Fibroblast of pulmonary artery (primary cell): Measurements from ENCODE around the gene KLF7.

ENCODE experiments used
- DNase-seq: peaks from one replicate; pipeline ENCODE4 v3.0.0-alpha.2; 2010; ENCODE audit warnings: low read depth
- H3K4me3 ChIP-seq: replicated peaks from 2 replicates; pipeline ENCODE4 v1.5.1; 2011; ENCODE audit warnings: low read depth, mild to moderate bottlenecking, control low read depth, low read length, moderate library complexity
- TF ChIP-seq, protein P1 (sequence below): IDR thresholded peaks from 2 replicates; pipeline ENCODE4 v1.5.1; 2011; ENCODE audit warnings: mild to moderate bottlenecking, control low read depth, low read length, inconsistent platforms; ENCODE audit errors: missing control alignments

Gene KLF7

DNA sequence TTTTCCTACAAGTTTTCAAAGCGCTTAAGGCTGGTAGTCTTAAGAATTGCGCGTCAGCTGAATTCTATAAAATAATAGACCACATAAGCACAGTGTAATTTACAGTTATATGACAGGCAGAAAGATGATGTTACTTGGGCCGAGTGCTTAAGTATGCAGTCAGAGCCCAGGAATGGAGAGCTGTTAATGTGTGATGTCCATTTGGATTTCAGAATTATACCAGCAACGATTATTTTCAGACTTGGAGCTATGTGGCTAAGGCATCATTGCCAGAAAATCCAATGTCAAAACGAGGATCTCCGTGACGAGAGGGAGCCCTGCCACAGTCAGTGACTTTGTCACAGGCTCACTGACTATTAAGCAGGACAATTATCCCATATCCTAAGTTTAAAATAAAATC lies 3.4 kb downstream of the KLF7 start:
- DNase-seq, result peak; percentile 48
- TF ChIP-seq, protein P1, sequence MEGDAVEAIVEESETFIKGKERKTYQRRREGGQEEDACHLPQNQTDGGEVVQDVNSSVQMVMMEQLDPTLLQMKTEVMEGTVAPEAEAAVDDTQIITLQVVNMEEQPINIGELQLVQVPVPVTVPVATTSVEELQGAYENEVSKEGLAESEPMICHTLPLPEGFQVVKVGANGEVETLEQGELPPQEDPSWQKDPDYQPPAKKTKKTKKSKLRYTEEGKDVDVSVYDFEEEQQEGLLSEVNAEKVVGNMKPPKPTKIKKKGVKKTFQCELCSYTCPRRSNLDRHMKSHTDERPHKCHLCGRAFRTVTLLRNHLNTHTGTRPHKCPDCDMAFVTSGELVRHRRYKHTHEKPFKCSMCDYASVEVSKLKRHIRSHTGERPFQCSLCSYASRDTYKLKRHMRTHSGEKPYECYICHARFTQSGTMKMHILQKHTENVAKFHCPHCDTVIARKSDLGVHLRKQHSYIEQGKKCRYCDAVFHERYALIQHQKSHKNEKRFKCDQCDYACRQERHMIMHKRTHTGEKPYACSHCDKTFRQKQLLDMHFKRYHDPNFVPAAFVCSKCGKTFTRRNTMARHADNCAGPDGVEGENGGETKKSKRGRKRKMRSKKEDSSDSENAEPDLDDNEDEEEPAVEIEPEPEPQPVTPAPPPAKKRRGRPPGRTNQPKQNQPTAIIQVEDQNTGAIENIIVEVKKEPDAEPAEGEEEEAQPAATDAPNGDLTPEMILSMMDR, result no peak
- peak overlapping the region; percentile 91 for H3K4me3 ChIP-seq

DNA sequence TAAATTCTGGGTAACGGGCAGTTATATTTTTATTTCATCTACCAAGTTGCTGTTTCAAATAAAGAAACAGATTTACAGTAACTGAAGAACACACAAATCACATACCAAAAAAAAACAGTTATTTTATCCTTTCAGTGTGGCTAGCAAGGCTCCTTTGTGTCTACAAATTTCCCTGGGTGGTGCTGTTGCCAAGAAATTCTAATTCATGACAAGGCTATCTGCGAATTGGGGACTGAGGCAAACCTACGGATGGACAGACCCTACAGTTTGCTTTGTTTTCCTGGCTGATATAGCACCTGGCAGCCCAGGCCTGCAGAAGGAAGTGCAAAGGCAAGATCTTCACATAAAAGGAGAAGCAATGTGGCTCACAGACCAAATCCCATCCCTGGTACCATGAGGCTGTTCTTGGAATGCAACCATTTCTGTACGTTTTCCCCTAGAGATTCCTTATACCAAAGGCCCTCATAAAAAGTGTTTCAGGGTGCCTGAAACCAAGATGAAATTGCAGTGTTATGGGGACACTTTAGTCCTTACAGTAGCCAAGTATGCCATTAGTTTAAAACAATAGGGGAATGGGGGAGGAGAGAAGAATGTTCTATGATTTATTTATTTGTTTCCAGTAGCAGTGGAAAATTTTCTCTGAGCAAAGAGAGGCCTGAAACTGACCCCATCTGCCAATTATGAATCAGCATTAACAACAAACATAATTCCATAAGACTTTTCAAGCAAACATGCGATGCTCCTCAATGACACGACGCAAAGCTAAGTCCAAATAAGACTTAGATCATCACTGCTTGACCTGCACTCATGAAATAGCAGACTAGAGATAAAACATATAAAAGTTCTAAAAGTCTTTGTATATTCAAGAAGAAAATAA lies 4.3 kb downstream of the KLF7 start:
- H3K4me3 ChIP-seq, result peak overlapping the region; percentile 91
- DNase-seq, result peak; percentile 66

DNA sequence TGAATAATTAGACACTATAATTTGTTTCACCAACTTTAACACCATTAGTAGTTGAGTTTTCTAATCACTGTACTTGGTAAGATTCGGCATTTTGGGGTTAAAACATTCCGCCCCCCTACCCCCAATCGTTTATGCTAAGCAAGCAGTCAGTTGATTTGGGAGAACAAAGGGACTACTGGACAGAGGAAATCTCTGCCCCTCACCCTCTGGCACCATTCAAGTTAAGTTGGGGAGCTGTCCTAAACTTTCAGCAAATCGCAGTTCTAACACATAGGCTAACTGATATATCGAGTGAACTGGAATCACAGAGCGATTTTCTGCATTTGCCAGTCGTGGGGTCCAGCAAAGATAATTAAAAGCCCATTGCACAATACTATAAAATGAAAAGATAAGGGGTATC lies 5.6 kb downstream of the KLF7 start:
- no peak overlapping the region for H3K4me3 ChIP-seq
- TF ChIP-seq, protein P1, result no peak
- peak; percentile 64 for DNase-seq

More for the DNA sequence above, 4.3 kb downstream of the KLF7 start:
- TF ChIP-seq, protein P1, result no peak

DNA sequence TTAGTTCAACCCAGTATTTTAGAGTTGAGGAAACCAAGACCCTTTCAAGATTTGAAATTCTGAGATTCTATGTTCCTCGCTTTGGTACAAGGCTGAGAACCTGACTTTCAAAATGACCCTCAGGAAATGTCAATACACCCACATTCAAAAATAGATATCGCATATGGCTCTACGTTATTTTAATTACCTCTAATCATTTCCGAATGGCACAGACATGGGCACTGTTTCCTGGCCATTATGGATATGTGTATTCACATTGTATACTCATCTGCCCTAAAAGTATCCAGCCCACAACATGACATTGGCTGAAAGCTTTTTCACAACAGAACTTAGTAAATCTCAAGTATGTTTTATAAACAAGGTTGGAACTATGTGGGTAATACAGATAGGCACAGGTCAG lies 6.7 kb downstream of the KLF7 start:
- TF ChIP-seq, protein P1, result no peak
- no peak for DNase-seq
- H3K4me3 ChIP-seq, result no peak overlapping the region

DNA sequence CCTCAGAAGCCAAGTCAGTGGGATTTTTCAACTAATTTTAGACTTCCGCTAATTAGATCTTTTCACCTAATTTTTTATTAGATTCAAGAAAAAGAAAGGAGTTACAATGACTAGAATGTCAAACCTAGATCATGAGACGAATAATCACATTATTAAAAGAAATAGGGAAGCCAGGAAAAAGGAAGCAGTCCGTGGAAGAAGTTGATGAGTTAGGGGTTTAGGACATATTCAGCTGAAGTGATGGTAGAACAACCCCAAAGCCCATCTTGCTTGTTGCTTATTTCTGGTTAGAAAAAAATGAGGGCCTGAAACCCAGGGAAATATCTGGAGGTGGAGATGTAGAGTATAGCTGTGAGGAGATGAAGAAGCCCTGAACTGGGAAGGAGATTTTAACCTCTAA lies 8.0 kb downstream of the KLF7 start:
- H3K4me3 ChIP-seq, result no peak overlapping the region
- TF ChIP-seq, protein P1, result no peak
- DNase-seq, result no peak

DNA sequence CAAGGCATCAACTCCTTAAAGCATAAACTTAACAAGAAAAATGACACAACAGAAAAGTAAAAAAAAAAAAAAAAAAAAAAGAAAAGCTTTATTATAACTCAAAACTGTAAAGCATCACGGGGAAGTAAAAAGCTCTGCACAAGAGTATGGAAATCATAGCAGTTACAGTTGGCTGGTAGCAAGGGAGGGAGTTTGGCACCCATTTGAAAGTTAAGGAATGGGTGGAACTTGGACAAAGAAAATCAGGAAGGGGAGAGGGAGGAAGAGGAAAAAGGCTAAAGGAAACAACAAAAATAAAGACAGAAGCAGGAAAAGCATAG lies 8.6 kb downstream of the KLF7 start:
- TF ChIP-seq, protein P1, result no peak
- no peak overlapping the region for H3K4me3 ChIP-seq
- DNase-seq, result peak; percentile 4
